Endothelial cell of umbilical vein (primary cell): ENCODE results near the gene TP73.

Source experiments
- EZH2 ChIP-seq: IDR thresholded peaks from 2 replicates; pipeline ENCODE4 v1.6.1; 2012; ENCODE audit warnings: borderline replicate concordance, low read depth, mild to moderate bottlenecking, moderate library complexity, low read length, inconsistent platforms; ENCODE audit not compliant: severe bottlenecking
- JUN ChIP-seq: IDR thresholded peaks from 2 replicates; pipeline ENCODE4 v1.6.1; 2011; ENCODE audit warnings: borderline replicate concordance, low read depth; ENCODE audit not compliant: insufficient read length, insufficient read depth
- POLR2AphosphoS5 ChIP-seq: IDR thresholded peaks from 2 replicates; pipeline ENCODE4 v1.6.1; 2012; ENCODE audit warnings: low read depth, mild to moderate bottlenecking, control low read depth, low read length, moderate library complexity; ENCODE audit not compliant: insufficient read depth
- TF ChIP-seq, protein P1 (sequence below), 2 donors: IDR thresholded peaks; 1 replicate in 1 of 2; 2 replicates in 1 of 2; pipeline ENCODE4 v1.5.1; 2011; ENCODE audit warnings: low read length in 2 of 2, mild to moderate bottlenecking in 2 of 2, moderate library complexity in 2 of 2, control low read depth in 1 of 2, inconsistent platforms in 1 of 2, low read depth in 1 of 2; ENCODE audit not compliant: insufficient read depth in 1 of 2; ENCODE audit errors: extremely low read depth in 1 of 2

DNA sequence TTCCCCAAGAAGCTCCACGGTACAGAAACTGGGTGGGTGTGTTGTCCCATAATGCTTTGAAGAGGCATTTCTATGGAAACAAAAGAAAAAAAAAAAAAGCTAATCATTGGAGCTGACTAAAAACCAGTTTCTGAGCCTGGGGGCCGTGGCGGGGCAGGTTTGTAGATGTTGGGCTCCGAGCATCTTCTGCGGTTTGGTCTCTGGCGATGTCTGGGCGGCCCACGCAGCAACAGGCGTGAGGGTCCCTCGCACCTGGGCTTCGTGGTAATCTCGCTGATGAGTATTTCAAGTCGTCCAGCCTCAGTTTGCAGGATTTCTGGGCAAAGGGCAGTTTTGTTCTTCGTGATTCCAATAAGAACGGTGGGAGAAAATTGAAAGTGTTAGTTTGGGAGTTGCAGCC is 6.8 kb downstream of the TP73 start:
- TF ChIP-seq, protein P1, sequence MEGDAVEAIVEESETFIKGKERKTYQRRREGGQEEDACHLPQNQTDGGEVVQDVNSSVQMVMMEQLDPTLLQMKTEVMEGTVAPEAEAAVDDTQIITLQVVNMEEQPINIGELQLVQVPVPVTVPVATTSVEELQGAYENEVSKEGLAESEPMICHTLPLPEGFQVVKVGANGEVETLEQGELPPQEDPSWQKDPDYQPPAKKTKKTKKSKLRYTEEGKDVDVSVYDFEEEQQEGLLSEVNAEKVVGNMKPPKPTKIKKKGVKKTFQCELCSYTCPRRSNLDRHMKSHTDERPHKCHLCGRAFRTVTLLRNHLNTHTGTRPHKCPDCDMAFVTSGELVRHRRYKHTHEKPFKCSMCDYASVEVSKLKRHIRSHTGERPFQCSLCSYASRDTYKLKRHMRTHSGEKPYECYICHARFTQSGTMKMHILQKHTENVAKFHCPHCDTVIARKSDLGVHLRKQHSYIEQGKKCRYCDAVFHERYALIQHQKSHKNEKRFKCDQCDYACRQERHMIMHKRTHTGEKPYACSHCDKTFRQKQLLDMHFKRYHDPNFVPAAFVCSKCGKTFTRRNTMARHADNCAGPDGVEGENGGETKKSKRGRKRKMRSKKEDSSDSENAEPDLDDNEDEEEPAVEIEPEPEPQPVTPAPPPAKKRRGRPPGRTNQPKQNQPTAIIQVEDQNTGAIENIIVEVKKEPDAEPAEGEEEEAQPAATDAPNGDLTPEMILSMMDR (IDR thresholded peaks at IDR 0.05; ENCODE audit: extremely low read depth in 1 of 2, insufficient read depth in 1 of 2, low read depth in 1 of 2, low read length in 2 of 2) = no peak
- TF ChIP-seq POLR2AphosphoS5 (no peak), JUN (no peak), EZH2 (no peak)
